ENCODE data around the gene EDDM13.
"Not testable (repeated sequence)": the region's sequence is repeated elsewhere in the genome, so short reads cannot be mapped to it uniquely, and the experiment has no call there.

The EDDM13 gene

GRCh38 chr19:56294549-56294948, 22.0 kb downstream of the EDDM13 start:
- no peak for DNase-seq (ENCODE audit: extremely low read depth in 1 of 2, low read depth in 1 of 2)

- DNase-seq (ENCODE audit: extremely low read depth in 1 of 2, low read depth in 1 of 2) = no peak
These were observed 23.2 kb downstream of the EDDM13 start for GRCh38 chr19:56295531-56296455.

DNA sequence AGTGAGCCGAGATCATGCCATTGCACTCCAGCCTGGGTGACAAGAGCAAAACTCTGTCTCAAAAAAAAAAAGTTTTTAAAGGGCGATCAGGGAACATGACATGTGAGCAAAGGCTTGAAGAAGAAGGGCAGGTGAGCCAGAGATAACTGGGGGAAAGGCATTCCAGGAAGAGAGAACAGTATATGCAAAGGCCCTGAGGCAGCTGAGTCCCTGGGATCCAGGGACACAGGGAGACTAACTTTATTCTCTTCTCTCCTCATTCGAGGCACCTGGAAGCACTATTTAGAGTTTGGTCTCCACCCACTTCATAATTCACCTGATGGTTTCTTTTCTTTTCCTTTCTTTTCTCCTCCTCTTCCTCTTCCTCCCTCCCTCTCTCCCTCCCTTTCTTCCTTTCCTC, 24.5 kb downstream of the EDDM13 start:
- no peak for DNase-seq (ENCODE audit: extremely low read depth in 1 of 2, low read depth in 1 of 2)

DNA sequence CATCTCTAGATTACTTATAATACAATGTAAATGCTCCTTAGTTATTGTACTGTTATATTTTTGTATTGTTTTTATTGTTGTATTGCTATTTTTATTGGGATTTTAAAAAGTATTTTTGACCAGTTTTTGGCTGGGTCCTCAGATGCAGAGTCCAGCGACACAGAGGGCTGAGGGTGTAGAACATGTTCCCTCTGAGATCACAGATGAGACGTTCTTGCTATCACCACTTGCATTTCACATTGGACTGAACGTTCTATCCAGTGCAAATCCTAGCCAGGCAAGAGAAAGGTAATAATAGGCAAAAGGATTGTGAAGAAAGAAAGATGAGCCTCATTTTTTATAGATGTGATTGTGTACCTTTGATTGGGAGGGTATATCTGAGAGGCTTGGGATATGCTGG, 27.1 kb downstream of the EDDM13 start:
- DNase-seq (ENCODE audit: extremely low read depth in 1 of 2, low read depth in 1 of 2) = no peak

DNA sequence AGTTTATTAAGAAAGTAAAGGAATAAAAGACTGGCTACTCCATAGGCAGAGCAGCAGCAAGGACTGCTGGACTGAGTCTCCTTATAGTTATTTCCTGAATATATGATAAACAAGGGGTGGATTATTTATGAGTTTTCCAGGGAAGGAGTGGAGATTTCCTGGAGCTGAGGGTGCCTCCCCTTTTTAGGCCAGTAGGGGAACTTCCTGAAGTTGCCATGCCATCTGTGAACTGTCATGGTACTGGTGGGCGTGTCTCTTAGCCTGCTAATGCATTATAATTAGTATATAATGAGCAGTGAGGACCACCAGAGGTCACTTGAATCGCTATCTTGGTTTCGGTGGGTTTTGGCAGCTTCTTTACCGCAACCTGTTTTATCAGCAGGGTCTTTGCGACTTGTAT, 28.6 kb downstream of the EDDM13 start:
- no peak for DNase-seq (ENCODE audit: extremely low read depth in 1 of 2, low read depth in 1 of 2)

- DNase-seq (ENCODE audit: extremely low read depth in 1 of 2, low read depth in 1 of 2) = no peak
These were observed 29.5 kb downstream of the EDDM13 start for GRCh38 chr19:56301886-56302620.

DNA sequence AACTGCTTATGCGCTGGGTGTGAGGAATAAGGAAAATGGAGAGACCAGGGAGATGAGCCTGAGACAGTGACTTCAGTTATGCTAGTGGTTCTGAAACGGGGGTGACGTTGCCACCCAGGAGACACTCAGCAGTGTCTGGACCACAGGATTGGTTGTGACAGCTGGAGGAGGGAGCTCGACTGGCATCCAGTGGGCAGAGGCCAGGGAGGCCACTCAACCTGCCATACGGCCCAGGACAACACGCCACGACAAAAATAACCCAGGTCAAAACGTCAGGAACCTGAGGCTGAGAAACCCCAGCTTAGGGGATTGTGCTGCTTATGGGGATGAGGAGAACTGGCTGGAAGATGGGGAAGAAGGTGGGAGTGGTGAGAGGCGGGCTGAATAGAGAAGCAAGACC, 31.7 kb downstream of the EDDM13 start:
- no peak for DNase-seq (ENCODE audit: extremely low read depth in 1 of 2, low read depth in 1 of 2)

- no peak for DNase-seq (ENCODE audit: extremely low read depth in 1 of 2, low read depth in 1 of 2)
These were observed 33.5 kb downstream of the EDDM13 start for GRCh38 chr19:56306016-56306415.

GRCh38 chr19:56307062-56307461, 34.5 kb downstream of the EDDM13 start:
- not testable (repeated sequence) for DNase-seq (ENCODE audit: extremely low read depth in 1 of 2, low read depth in 1 of 2)

- no peak for DNase-seq (ENCODE audit: extremely low read depth in 1 of 2, low read depth in 1 of 2)
These were observed 36.2 kb downstream of the EDDM13 start for GRCh38 chr19:56308792-56309191.

- peak in 1 of 2 donors; percentile 44 for DNase-seq (ENCODE audit: extremely low read depth in 1 of 2, low read depth in 1 of 2)
These were observed 37.1 kb downstream of the EDDM13 start for GRCh38 chr19:56309511-56310185.

GRCh38 chr19:56310462-56310861, 37.9 kb downstream of the EDDM13 start:
- DNase-seq (ENCODE audit: extremely low read depth in 1 of 2, low read depth in 1 of 2) = no peak

DNA sequence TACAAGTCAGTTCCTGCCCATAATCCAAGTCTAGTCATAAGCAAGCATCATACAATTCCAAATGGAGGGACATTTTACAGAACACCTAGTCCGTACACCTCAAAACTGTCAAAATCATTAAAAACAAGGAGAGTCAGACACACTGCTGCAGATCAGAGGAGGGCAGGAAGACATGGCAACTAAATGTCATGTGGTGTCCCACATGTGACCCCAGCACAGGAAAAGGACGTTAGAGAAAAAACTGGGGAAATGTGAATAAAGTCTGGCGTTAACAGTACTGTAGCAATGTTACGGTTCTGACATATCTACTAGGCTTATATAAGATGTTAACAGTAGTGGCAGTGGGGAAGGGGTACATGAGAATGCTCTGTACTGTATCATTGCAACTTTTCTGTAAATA, 39.8 kb downstream of the EDDM13 start:
- no peak for DNase-seq (ENCODE audit: extremely low read depth in 1 of 2, low read depth in 1 of 2)

- no peak for DNase-seq (ENCODE audit: extremely low read depth in 1 of 2, low read depth in 1 of 2)
These were observed 40.5 kb downstream of the EDDM13 start for GRCh38 chr19:56312787-56313657.

GRCh38 chr19:56314018-56314380, 41.5 kb downstream of the EDDM13 start:
- DNase-seq (ENCODE audit: extremely low read depth in 1 of 2, low read depth in 1 of 2) = no peak

DNA sequence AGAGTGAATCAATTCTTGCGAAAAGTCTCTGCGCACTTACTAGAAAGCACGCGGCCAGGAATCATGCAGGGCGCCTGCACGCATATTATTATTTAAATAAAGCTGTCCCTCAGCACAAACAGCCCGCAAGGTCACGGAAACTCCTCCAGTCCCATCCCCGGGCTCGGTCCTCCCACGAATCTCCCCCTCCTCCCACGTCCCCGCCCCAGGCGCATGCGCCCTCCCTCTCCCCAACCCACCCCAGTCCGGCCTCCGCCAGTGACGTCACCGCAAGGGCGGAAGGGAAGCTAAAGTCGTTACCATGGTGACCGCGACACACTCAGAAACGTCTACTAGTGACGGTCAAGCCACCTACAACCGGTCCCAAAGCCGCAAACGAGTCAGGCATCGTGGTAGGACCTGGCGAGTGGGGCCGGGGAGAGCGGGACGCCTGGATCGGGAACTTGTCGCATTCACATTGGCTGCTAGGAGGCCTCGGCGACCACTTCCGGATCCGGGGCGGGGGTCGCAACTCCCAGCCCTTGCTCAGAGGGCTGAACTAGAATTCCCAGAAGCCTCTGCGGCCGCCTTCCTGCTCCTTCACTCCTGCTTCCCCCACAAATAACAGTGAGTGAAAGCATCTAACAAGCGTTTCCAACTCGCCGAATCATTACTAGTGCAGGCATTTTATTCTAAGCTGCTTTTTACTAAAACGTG, 42.0 kb downstream of the EDDM13 start, which contains the start of gene ZSCAN5A:
Gene ZSCAN5A, minus strand, starts transcription at position 459 of the 696 bp plus-strand sequence. CDS start 89,793 bp downstream, outside the sequence.
- peak; percentile 91 to 94 for DNase-seq (ENCODE audit: extremely low read depth in 1 of 2, low read depth in 1 of 2)

- DNase-seq (ENCODE audit: extremely low read depth in 1 of 2, low read depth in 1 of 2) = peak; percentile 73 to 84
These were observed 42.7 kb downstream of the EDDM13 start for GRCh38 chr19:56315077-56315828.

DNA sequence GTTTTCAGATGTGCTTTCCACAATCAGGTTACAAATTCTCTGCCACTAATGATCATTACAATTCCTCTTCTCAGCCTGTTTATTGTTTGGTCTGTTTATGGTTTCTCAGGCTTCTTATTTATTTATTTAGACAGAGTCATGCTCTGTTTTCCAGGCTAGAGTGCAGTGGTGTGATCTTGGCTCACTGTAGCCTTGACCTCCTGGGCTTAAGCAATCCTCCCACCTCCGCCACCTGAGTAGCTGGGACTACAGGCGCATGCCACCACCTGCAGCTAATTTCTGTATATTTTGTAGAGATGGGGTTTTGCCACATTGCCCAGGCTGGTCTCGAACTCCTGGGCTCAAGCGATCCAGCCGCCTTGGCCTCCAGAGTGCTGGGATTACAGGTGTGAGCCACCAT, 44.2 kb downstream of the EDDM13 start:
- no peak for DNase-seq (ENCODE audit: extremely low read depth in 1 of 2, low read depth in 1 of 2)

DNA sequence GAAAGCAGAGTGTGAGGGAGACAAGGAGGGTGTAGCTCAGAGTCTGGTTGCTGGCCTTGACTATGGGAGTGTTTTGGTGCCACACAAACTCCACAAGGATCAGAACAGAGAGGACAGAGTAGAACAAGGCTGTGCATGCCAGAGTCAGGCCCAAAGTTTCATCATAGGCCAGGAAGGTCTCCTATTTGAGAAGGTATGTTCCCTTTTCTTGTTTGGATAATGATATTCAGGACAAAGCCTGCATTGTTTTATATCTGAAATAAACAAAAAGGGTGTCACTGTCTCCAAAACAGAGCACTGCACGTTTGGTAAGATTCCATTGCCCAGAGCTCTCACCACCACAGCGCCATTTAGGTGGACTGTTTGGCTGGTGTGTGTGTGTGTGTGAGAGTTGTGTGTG, 45.2 kb downstream of the EDDM13 start:
- no peak for DNase-seq (ENCODE audit: extremely low read depth in 1 of 2, low read depth in 1 of 2)

All from stimulated activated CD8-positive, alpha-beta memory T cell treated with anti-CD3 and anti-CD28 coated beads, Interleukin-7, amount 100 ng/mL, for 48 hours (primary cell).